OCI-M2 (cell line): ENCODE data around the gene EEF1G.
A peak's percentile ranks its signal among the peaks of the same experiment; 100 is the strongest.
"Not testable (repeated sequence)": the region's sequence is repeated elsewhere in the genome, so short reads cannot be mapped to it uniquely, and the experiment has no call there.

Source experiments
- DNase-seq: peaks from one replicate; lab custom pipeline; 2025; ENCODE audit not compliant: unreplicated experiment; lab: John Stamatoyannopoulos, UW

EEF1G gene

GRCh38 chr11:62556108-62556874 is 17.4 kb downstream of the EEF1G start:
- DNase-seq = no peak

GRCh38 chr11:62555464-62556107 is 18.1 kb downstream of the EEF1G start:
- no peak for DNase-seq

GRCh38 chr11:62554387-62555167 is 19.1 kb downstream of the EEF1G start:
- no peak for DNase-seq

- DNase-seq = no peak
Measured at GRCh38 chr11:62553839-62554361, 19.8 kb downstream of the EEF1G start.

GRCh38 chr11:62553080-62553838 is 20.4 kb downstream of the EEF1G start:
- no peak for DNase-seq

- DNase-seq = no peak
Measured at GRCh38 chr11:62552485-62553079, 21.1 kb downstream of the EEF1G start.

GRCh38 chr11:62550478-62550877 is 23.2 kb downstream of the EEF1G start:
- not testable (repeated sequence) for DNase-seq

- DNase-seq = no peak
Measured at GRCh38 chr11:62548545-62549335, 25.0 kb downstream of the EEF1G start.

- no peak for DNase-seq
Measured at GRCh38 chr11:62547691-62548281, 25.9 kb downstream of the EEF1G start.

GRCh38 chr11:62546929-62547625 is 26.6 kb downstream of the EEF1G start:
- no peak for DNase-seq

GRCh38 chr11:62546244-62546928 is 27.3 kb downstream of the EEF1G start, which contains the start of gene AHNAK:
Gene AHNAK, minus strand, starts transcription at chr11:62546806. Its CDS starts 10,708 bp downstream, at chr11:62536098.
- no peak for DNase-seq

- peak; percentile 48 for DNase-seq
Measured at GRCh38 chr11:62545437-62546243, 28.1 kb downstream of the EEF1G start.

GRCh38 chr11:62544581-62545436 is 28.9 kb downstream of the EEF1G start:
- DNase-seq = no peak

- no peak for DNase-seq
Measured at GRCh38 chr11:62543680-62544444, 29.8 kb downstream of the EEF1G start.

- DNase-seq = no peak
Measured at GRCh38 chr11:62542750-62543567, 30.7 kb downstream of the EEF1G start.
